H1 (cell line): ENCODE data around the gene OR11A1. TPM values are rescaled to one million over a fixed set of nuclear protein-coding genes. Genes with fewer than 3 reads are reported as not detected.
A peak's percentile ranks its signal among the peaks of the same experiment; 100 is the strongest.

ENCODE experiments used
- CTCF ChIA-PET: fragments of 300-600 bp; sonication (Branson Sonifier 250); formaldehyde crosslinking; loops from one replicate; lab custom pipeline; 2021; ENCODE audit not compliant: partially characterized antibody; lab: Charles Lee
- POLR2A ChIA-PET: fragments of 300-600 bp; sonication (Branson Sonifier 250); formaldehyde crosslinking; loops from one replicate; lab custom pipeline; 2021; ENCODE audit warnings: inconsistent platforms; ENCODE audit not compliant: partially characterized antibody; lab: Charles Lee
- DNase-seq, 2 experiments: peaks; one replicate each; pipeline versions ENCODE4 v3.0.0 to v3.0.0-alpha.2; 2010 to 2022; ENCODE audit warnings: low spot score in 2 of 2, low read depth in 1 of 2, mixed read lengths in 1 of 2
- FAIRE-seq: peaks from 2 replicates; lab custom pipeline; 2011; peaks lifted over from hg19 to GRCh38; lab: Jason Lieb, UNC
- H2AFZ ChIP-seq: 2 replicates; pipeline ENCODE4 v1.8.1; 2012; ENCODE audit warnings: low read length, inconsistent platforms
- H2AK5ac ChIP-seq: 2 replicates; pipeline ENCODE4 v1.6.1; 2013; ENCODE audit warnings: low read depth, low read length
- H2BK120ac ChIP-seq: replicated peaks from 2 replicates; pipeline ENCODE3; 2013; ENCODE audit warnings: low read depth, low read length, inconsistent platforms
- H2BK12ac ChIP-seq: 2 replicates; pipeline ENCODE4 v1.6.1; 2013; ENCODE audit warnings: low read depth, low read length
- H2BK15ac ChIP-seq: 2 replicates; pipeline ENCODE4 v1.6.1; 2013; ENCODE audit warnings: low read length
- H2BK20ac ChIP-seq: 2 replicates; pipeline ENCODE4 v1.6.1; 2013; ENCODE audit warnings: low read length
- H2BK5ac ChIP-seq: 2 replicates; pipeline ENCODE4 v1.6.1; 2013; ENCODE audit warnings: low read depth, low read length
- H3K14ac ChIP-seq: 2 replicates; pipeline ENCODE4 v1.6.1; 2013; ENCODE audit warnings: inconsistent platforms; ENCODE audit not compliant: insufficient read length
- H3K18ac ChIP-seq: 2 replicates; pipeline ENCODE4 v1.6.1; 2013; ENCODE audit warnings: low read length; ENCODE audit errors: extremely low read depth
- H3K23ac ChIP-seq: 2 replicates; pipeline ENCODE4 v1.6.1; 2013; ENCODE audit warnings: inconsistent platforms; ENCODE audit not compliant: insufficient read length
- H3K23me2 ChIP-seq: 2 replicates; pipeline ENCODE4 v1.6.1; 2013; ENCODE audit warnings: low read depth, low read length
- H3K27ac ChIP-seq: 2 replicates; pipeline ENCODE4 v1.6.1; 2011; ENCODE audit warnings: low read depth, low read length, inconsistent platforms
- H3K27me3 ChIP-seq, 4 experiments: replicated peaks in 1 of 4; 1 replicate in 1 of 4; 2 replicates in 3 of 4; pipeline versions ENCODE4 v1.6.1 to v1.8.1; 2011 to 2013; ENCODE audit warnings: low read length in 3 of 4, mild to moderate bottlenecking in 3 of 4, inconsistent platforms in 2 of 4, mixed read lengths in 2 of 4, moderate library complexity in 1 of 4; ENCODE audit not compliant: control insufficient read depth in 3 of 4, insufficient read depth in 3 of 4; ENCODE audit errors: extremely low read depth in 1 of 4
- H3K36me3 ChIP-seq, 4 experiments: 2 replicates each; pipeline versions ENCODE4 v1.6.1 to v1.8.1; 2011 to 2013; ENCODE audit warnings: mild to moderate bottlenecking in 4 of 4, low read length in 3 of 4, moderate library complexity in 2 of 4, control low read depth in 1 of 4, inconsistent platforms in 1 of 4; ENCODE audit not compliant: insufficient read depth in 4 of 4, control insufficient read depth in 2 of 4
- H3K4ac ChIP-seq: replicated peaks from 2 replicates; pipeline ENCODE3; 2013; ENCODE audit warnings: low read length, low read depth, mixed read lengths, inconsistent platforms; ENCODE audit not compliant: insufficient read length
- H3K4me1 ChIP-seq, 4 experiments: replicated peaks in 1 of 4; 1 replicate in 1 of 4; 2 replicates in 3 of 4; pipeline versions ENCODE4 v1.6.1 to v1.8.1; 2011 to 2013; ENCODE audit warnings: low read length in 3 of 4, inconsistent platforms in 2 of 4, mixed read lengths in 1 of 4; ENCODE audit not compliant: insufficient read depth in 4 of 4, control insufficient read depth in 3 of 4
- H3K4me2 ChIP-seq, 2 experiments: 2 replicates each; pipeline versions ENCODE4 v1.6.1 to v1.8.1; 2011 to 2013; ENCODE audit warnings: low read depth in 2 of 2, low read length in 2 of 2, control low read depth in 1 of 2, inconsistent platforms in 1 of 2, mild to moderate bottlenecking in 1 of 2; ENCODE audit not compliant: insufficient read depth in 1 of 2
- H3K4me3 ChIP-seq, 4 experiments: fragments of 200-600, 300-600 bp in 1 of 4; sonication (generic), shearing (Covaris generic), sonication (Bioruptor Twin) in 1 of 4; 2 replicates each; pipeline versions ENCODE4 v1.5.1 to v1.8.1; 2011 to 2016; ENCODE audit warnings: low read length in 4 of 4, low read depth in 3 of 4, control low read depth in 2 of 4, inconsistent platforms in 2 of 4, mild to moderate bottlenecking in 2 of 4, mixed read lengths in 1 of 4, moderate library complexity in 1 of 4; ENCODE audit not compliant: insufficient read depth in 2 of 4; ENCODE audit errors: extremely low read depth in 1 of 4
- H3K56ac ChIP-seq: replicated peaks from 2 replicates; pipeline ENCODE3; 2013; ENCODE audit warnings: low read depth, mild to moderate bottlenecking, mixed read lengths, low read length, inconsistent platforms; ENCODE audit not compliant: insufficient read length
- H3K79me1 ChIP-seq: 2 replicates; pipeline ENCODE4 v1.6.1; 2013; ENCODE audit warnings: low read depth, low read length, control low read depth
- H3K79me2 ChIP-seq, 2 experiments: 2 replicates each; pipeline versions ENCODE4 v1.6.1 to v1.8.1; 2012 to 2013; ENCODE audit warnings: low read length in 2 of 2, mild to moderate bottlenecking in 2 of 2, inconsistent platforms in 1 of 2; ENCODE audit not compliant: insufficient read depth in 2 of 2, control insufficient read depth in 1 of 2
- H3K9ac ChIP-seq, 4 experiments: replicated peaks in 1 of 4; 1 replicate in 1 of 4; 2 replicates in 3 of 4; pipeline versions ENCODE4 v1.6.1 to v1.8.1; 2011 to 2013; ENCODE audit warnings: low read depth in 3 of 4, low read length in 3 of 4, control low read depth in 2 of 4, mild to moderate bottlenecking in 2 of 4, moderate library complexity in 2 of 4, inconsistent platforms in 1 of 4; ENCODE audit errors: extremely low read depth in 1 of 4
- H3K9me3 ChIP-seq, 2 experiments: 2 replicates each; pipeline versions ENCODE4 v1.6.1 to v1.8.1; 2012 to 2013; ENCODE audit warnings: mild to moderate bottlenecking in 2 of 2, moderate library complexity in 2 of 2, control low read depth in 1 of 2, inconsistent platforms in 1 of 2, low read depth in 1 of 2, low read length in 1 of 2, mixed read lengths in 1 of 2; ENCODE audit not compliant: insufficient read depth in 2 of 2
- H4K20me1 ChIP-seq, 2 experiments: replicated peaks in 1 of 2; 2 replicates each; pipeline versions ENCODE3 to v1.8.1; 2011 to 2013; ENCODE audit warnings: inconsistent platforms in 2 of 2, low read length in 2 of 2, mild to moderate bottlenecking in 1 of 2; ENCODE audit not compliant: insufficient read depth in 2 of 2, control insufficient read depth in 1 of 2
- H4K5ac ChIP-seq: 2 replicates; pipeline ENCODE4 v1.6.1; 2013; ENCODE audit warnings: low read length, low read depth, mixed read lengths, inconsistent platforms; ENCODE audit not compliant: insufficient read length
- H4K8ac ChIP-seq: 2 replicates; pipeline ENCODE4 v1.8.0; 2013; ENCODE audit warnings: mild to moderate bottlenecking, moderate library complexity, low read length, inconsistent platforms; ENCODE audit not compliant: insufficient read depth; ENCODE audit errors: extremely low read depth
- H4K91ac ChIP-seq: replicated peaks from 2 replicates; pipeline ENCODE3; 2013; ENCODE audit warnings: low read length, mixed read lengths, inconsistent platforms; ENCODE audit not compliant: insufficient read length
- CEBPB ChIP-seq: IDR thresholded peaks from 2 replicates; pipeline ENCODE4 v1.6.1; 2012; ENCODE audit warnings: low read depth, low read length
- SP2 ChIP-seq: IDR thresholded peaks from 2 replicates; pipeline ENCODE4 v1.6.1; 2012; ENCODE audit warnings: mild to moderate bottlenecking, low read length, inconsistent platforms
- TCF12 ChIP-seq: IDR thresholded peaks from 2 replicates; pipeline ENCODE4 v1.6.1; 2011; ENCODE audit warnings: low read depth, mild to moderate bottlenecking, low read length
- WGBS, 2 experiments: shearing (Covaris generic) in 1 of 2; methylation state at CpG; one replicate each; pipeline versions ENCODE4 v1.1.6 to v1.1.7; 2013 to 2015; ENCODE audit warnings: low lambda C conversion rate in 2 of 2, mixed read lengths in 2 of 2, inconsistent platforms in 1 of 2, low coverage in 1 of 2, missing lambda C conversion rate in 1 of 2; ENCODE audit not compliant: insufficient replicate concordance in 2 of 2, insufficient coverage in 1 of 2, insufficient read length in 1 of 2; ENCODE audit errors: extremely low coverage in 1 of 2, missing lambda C conversion rate in 1 of 2; 5-methylcytosine and 5-hydroxymethylcytosine counted together
- polyA plus RNA-seq, 7 experiments: library from polyadenylated mRNA; depleted of rRNA in 3 of 7; stranded (reverse) in 5 of 7; unstranded in 2 of 7; fragments of >200 nt in 5 of 7; fragments of 200-250 nt in 2 of 7; gene quantifications; 1 replicate in 5 of 7; 2 replicates in 1 of 7; 4 replicates in 1 of 7; pipeline versions ENCODE4 v1.2.1 to v1.2.3, GENCODE V29; 2011 to 2013; ENCODE audit warnings: missing spikeins in 2 of 7, mixed read lengths in 2 of 7
- total RNA-seq: library from RNA; stranded (reverse); fragmentation: NEBNext Ultra II Directional; extraction: Animal tissue kit (Norgen Biotek cat#: 25700); gene quantifications from 2 replicates; pipeline ENCODE4 v1.2.1, GENCODE V29; 2021

The OR11A1 gene
- total and polyA plus RNA-seq, 2 of the 8 experiments (the other 6 are each of a cell fraction or from before 2014, with no cell fraction given) = not detected

- H4K91ac ChIP-seq = no peak overlapping the region
- H3K27me3 ChIP-seq = no peaks in the 10 kb centered on the region
- H2BK20ac ChIP-seq = no peak overlapping the region
- H3K56ac ChIP-seq = no peak overlapping the region
- no peak overlapping the region for H2AK5ac ChIP-seq
- no peak overlapping the region for H3K14ac ChIP-seq
- no peak for TF ChIP-seq TCF12
- peak; percentile 38; the same call in 1 of the 2 replicates for TF ChIP-seq CEBPB
- TF ChIP-seq SP2 = no peak
- peak in 1 of 2 experiments; percentile 19 for DNase-seq
- 0 out of 2 replicates have a peak overlapping the region, but pooled peaks have one; percentile 49 for H2AFZ ChIP-seq
- ChIA-PET POLR2A (no interaction called here), CTCF (no interaction called here)
- no peak overlapping the region for H3K4me2 ChIP-seq
- H2BK12ac ChIP-seq = no peak overlapping the region
- 85% methylated on average over 2 of the region's 2 CpGs; no CpG with 5 or more reads in 1 of the 2 experiments for WGBS, 2 experiments
- H3K4ac ChIP-seq = no peak overlapping the region
- H3K4me3 ChIP-seq = no peak overlapping the region
- H4K5ac ChIP-seq = no peak overlapping the region
- no peak overlapping the region for H3K9ac ChIP-seq
- no peaks in the 10 kb centered on the region for H3K9me3 ChIP-seq
- H4K20me1 ChIP-seq = no peaks in the 10 kb centered on the region
- no peak overlapping the region for H2BK15ac ChIP-seq
- no peaks in the 10 kb centered on the region for H3K79me2 ChIP-seq
- no peaks in the 10 kb centered on the region for H3K36me3 ChIP-seq
- no peak overlapping the region for H2BK5ac ChIP-seq
- no peak for FAIRE-seq
- H3K27ac ChIP-seq = no peak overlapping the region
- H3K23me2 ChIP-seq = no peaks in the 10 kb centered on the region
- H3K18ac ChIP-seq = no peak overlapping the region
- H2BK120ac ChIP-seq = no peak overlapping the region
- H3K23ac ChIP-seq = no peak overlapping the region
- no peaks in the 10 kb centered on the region for H3K4me1 ChIP-seq
- no peaks in the 10 kb centered on the region for H3K79me1 ChIP-seq
- no peak overlapping the region for H4K8ac ChIP-seq
Observed at GRCh38 chr6:29493261-29493660, 36.4 kb upstream of the OR11A1 start.
